H9 (cell line): ENCODE data around the gene SEMA3E. TPM values are rescaled to one million over a fixed set of nuclear protein-coding genes. Genes with fewer than 3 reads are reported as not detected.

Experiments
- DNase-seq: peaks from one replicate; pipeline ENCODE4 v3.0.0-alpha.2; 2017
- H2AFZ ChIP-seq: one replicate; pipeline ENCODE4 v1.6.1; 2013; ENCODE audit warnings: mild to moderate bottlenecking, low read length, control low read depth, moderate library complexity
- H2AK5ac ChIP-seq: 2 replicates; pipeline ENCODE4 v1.6.1; 2013; ENCODE audit warnings: low read length, control low read depth, mixed read lengths; ENCODE audit not compliant: insufficient read length
- H2BK120ac ChIP-seq: one replicate; pipeline ENCODE4 v1.6.1; 2013; ENCODE audit warnings: low read depth, mild to moderate bottlenecking, low read length, control low read depth, inconsistent platforms; ENCODE audit not compliant: poor library complexity, severe bottlenecking
- H2BK12ac ChIP-seq: 2 replicates; pipeline ENCODE4 v1.6.1; 2013; ENCODE audit warnings: low read length, control low read depth, mixed read lengths, low read depth; ENCODE audit not compliant: insufficient read length
- H2BK15ac ChIP-seq: 2 replicates; pipeline ENCODE4 v1.6.1; 2013; ENCODE audit warnings: low read depth, low read length, control low read depth
- H2BK20ac ChIP-seq: one replicate; pipeline ENCODE4 v1.6.1; 2013; ENCODE audit warnings: low read depth, mild to moderate bottlenecking, low read length, control low read depth, inconsistent platforms; ENCODE audit not compliant: poor library complexity, severe bottlenecking
- H2BK5ac ChIP-seq: 2 replicates; pipeline ENCODE4 v1.6.1; 2013; ENCODE audit warnings: low read length, control low read depth, mixed read lengths; ENCODE audit not compliant: insufficient read length
- H3K14ac ChIP-seq: 2 replicates; pipeline ENCODE4 v1.6.1; 2013; ENCODE audit warnings: low read length, control low read depth; ENCODE audit not compliant: insufficient read depth
- H3K18ac ChIP-seq: 2 replicates; pipeline ENCODE4 v1.6.1; 2013; ENCODE audit warnings: low read depth, mild to moderate bottlenecking, mixed read lengths, low read length, control low read depth; ENCODE audit not compliant: insufficient read length
- H3K23ac ChIP-seq: 2 replicates; pipeline ENCODE4 v1.6.1; 2013; ENCODE audit warnings: low read length, control low read depth, mixed read lengths, low read depth; ENCODE audit not compliant: insufficient read length
- H3K23me2 ChIP-seq: 2 replicates; pipeline ENCODE4 v1.6.1; 2013; ENCODE audit warnings: low read depth, mild to moderate bottlenecking, mixed read lengths, low read length, control low read depth; ENCODE audit not compliant: insufficient read length, poor library complexity, severe bottlenecking
- H3K27ac ChIP-seq: 2 replicates; pipeline ENCODE4 v1.5.1; 2013; ENCODE audit warnings: low read length, control low read depth, mixed read lengths, low read depth; ENCODE audit not compliant: insufficient read length
- H3K27me3 ChIP-seq: 2 replicates; pipeline ENCODE4 v1.6.1; 2013; ENCODE audit warnings: low read length, control low read depth, inconsistent platforms; ENCODE audit not compliant: insufficient read depth
- H3K4ac ChIP-seq: 2 replicates; pipeline ENCODE4 v1.6.1; 2013; ENCODE audit warnings: low read depth, mild to moderate bottlenecking, control low read depth, inconsistent platforms, low read length, moderate library complexity
- H3K4me1 ChIP-seq: 2 replicates; pipeline ENCODE4 v1.6.1; 2013; ENCODE audit warnings: low read length, control low read depth, inconsistent platforms; ENCODE audit not compliant: insufficient read depth
- H3K4me2 ChIP-seq: 2 replicates; pipeline ENCODE4 v1.6.1; 2013; ENCODE audit warnings: low read length, control low read depth, mixed read lengths; ENCODE audit not compliant: insufficient read length, insufficient read depth
- H3K56ac ChIP-seq: 2 replicates; pipeline ENCODE4 v1.6.1; 2013; ENCODE audit warnings: low read depth, mild to moderate bottlenecking, mixed read lengths, low read length, control low read depth; ENCODE audit not compliant: insufficient read length
- H3K79me1 ChIP-seq: 2 replicates; pipeline ENCODE4 v1.6.1; 2013; ENCODE audit warnings: low read depth, mild to moderate bottlenecking, moderate library complexity, low read length, control low read depth, inconsistent platforms; ENCODE audit not compliant: insufficient read depth, poor library complexity, severe bottlenecking
- H3K79me2 ChIP-seq: 2 replicates; pipeline ENCODE4 v1.6.1; 2013; ENCODE audit warnings: low read length, control low read depth, inconsistent platforms; ENCODE audit not compliant: insufficient read depth
- H3K9ac ChIP-seq: 2 replicates; pipeline ENCODE4 v1.6.1; 2013; ENCODE audit warnings: low read length, control low read depth, mixed read lengths; ENCODE audit not compliant: insufficient read length; ENCODE audit errors: extremely low read depth
- H3K9me3 ChIP-seq: one replicate; pipeline ENCODE4 v1.6.1; 2013; ENCODE audit warnings: low read depth, low read length, inconsistent platforms; ENCODE audit not compliant: control insufficient read depth
- H3T11ph ChIP-seq: one replicate; pipeline ENCODE4 v1.6.1; 2013; ENCODE audit warnings: mild to moderate bottlenecking, low read length, control low read depth, inconsistent platforms
- H4K20me1 ChIP-seq: one replicate; pipeline ENCODE4 v1.6.1; 2013; ENCODE audit not compliant: control insufficient read depth, insufficient read length, insufficient read depth
- H4K5ac ChIP-seq: 2 replicates; pipeline ENCODE4 v1.6.1; 2013; ENCODE audit warnings: low read depth, mild to moderate bottlenecking, mixed read lengths, low read length, control low read depth; ENCODE audit not compliant: insufficient read length
- H4K8ac ChIP-seq: replicated peaks from 2 replicates; pipeline ENCODE4 v1.6.1; 2013; ENCODE audit warnings: low read length, control low read depth, mixed read lengths, low read depth; ENCODE audit not compliant: insufficient read length
- H4K91ac ChIP-seq: 2 replicates; pipeline ENCODE4 v1.6.1; 2013; ENCODE audit warnings: low read depth, mild to moderate bottlenecking, moderate library complexity, mixed read lengths, low read length, control low read depth; ENCODE audit not compliant: insufficient read length
- H3K27ac Mint-ChIP-seq, 3 experiments: 2 replicates in 2 of 3; 3 replicates in 1 of 3; pipeline ENCODE4 v1.8.0; 2020 to 2021; ENCODE audit warnings: mixed read lengths in 3 of 3, mild to moderate bottlenecking in 1 of 3, moderate library complexity in 1 of 3
- H3K27me3 Mint-ChIP-seq: 2 replicates; pipeline ENCODE4 v1.8.0; 2021; ENCODE audit warnings: low read depth, mild to moderate bottlenecking, moderate library complexity, mixed read lengths
- H3K36me3 Mint-ChIP-seq, 3 experiments: 2 replicates in 2 of 3; 3 replicates in 1 of 3; pipeline ENCODE4 v1.8.0; 2020 to 2021; ENCODE audit warnings: low read depth in 3 of 3, mixed read lengths in 3 of 3; ENCODE audit not compliant: insufficient read depth in 1 of 3
- H3K4me1 Mint-ChIP-seq, 2 experiments: 2 replicates each; pipeline ENCODE4 v1.8.0; 2020; ENCODE audit warnings: mixed read lengths in 2 of 2
- H3K4me3 Mint-ChIP-seq, 2 experiments: 2 replicates in 1 of 2; 3 replicates in 1 of 2; pipeline ENCODE4 v1.8.0; 2020 to 2021; ENCODE audit warnings: mild to moderate bottlenecking in 2 of 2, mixed read lengths in 2 of 2, moderate library complexity in 1 of 2
- H3K9me3 Mint-ChIP-seq, 2 experiments: 2 replicates in 1 of 2; 3 replicates in 1 of 2; pipeline ENCODE4 v1.8.0; 2020; ENCODE audit warnings: mild to moderate bottlenecking in 2 of 2, mixed read lengths in 2 of 2, moderate library complexity in 1 of 2
- WGBS: extraction: QIAGEN DNeasy Blood & Tissue Kit; methylation state at CpG from one replicate; pipeline ENCODE4 v1.1.7; 2013; ENCODE audit warnings: missing lambda C conversion rate, low lambda C conversion rate, mixed read lengths; ENCODE audit not compliant: insufficient read length; ENCODE audit errors: extremely low coverage; 5-methylcytosine and 5-hydroxymethylcytosine counted together
- total RNA-seq: library from RNA; stranded (reverse); gene quantifications from 2 replicates; pipeline ENCODE4 v1.2.1, GENCODE V29; 2021
- TF ChIP-seq, protein P1 (sequence below): fragments of 200-600 bp; sonication (generic); conservative IDR thresholded peaks from 3 replicates; pipeline ENCODE4 v1.8.0; 2021; ENCODE audit warnings: antibody characterized with exemption, mild to moderate bottlenecking

SEMA3E gene
- total RNA-seq, 1 experiment from 2014 or later = 0.39 TPM

DNA sequence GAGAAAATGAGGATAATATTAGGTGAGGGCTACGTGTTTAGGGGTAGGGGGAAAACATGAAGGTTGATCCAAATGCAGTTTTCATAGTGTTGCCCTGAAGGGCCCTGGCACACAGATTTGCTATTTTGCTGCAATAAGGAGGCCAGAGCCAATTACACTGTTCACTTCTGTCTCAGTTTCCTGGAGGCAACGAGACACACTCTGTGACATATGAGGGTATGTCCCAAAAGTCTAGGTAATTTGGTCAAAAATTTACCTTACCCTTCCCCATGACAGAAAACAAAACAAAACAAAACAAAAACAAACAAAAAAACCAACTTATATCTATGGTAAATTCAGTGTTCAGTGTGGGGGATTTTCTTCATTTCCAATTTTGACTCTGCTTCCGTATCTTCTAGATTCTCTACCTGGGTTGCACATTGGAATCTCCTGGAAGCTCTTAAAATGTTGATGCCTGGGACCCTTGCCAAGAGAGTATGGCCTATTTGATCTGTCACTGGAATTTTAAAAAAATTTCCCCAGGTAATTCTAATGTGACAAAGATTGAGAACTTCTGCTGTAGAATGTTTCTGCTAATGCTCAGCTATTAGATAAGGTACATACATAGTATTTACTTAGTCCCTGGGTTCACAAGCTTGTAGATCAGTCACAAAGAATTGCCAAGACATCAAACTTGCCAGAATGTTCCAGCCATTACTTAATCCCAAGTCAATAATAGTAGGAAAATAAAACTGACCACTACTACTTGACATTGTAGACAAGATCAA lies 139.5 kb downstream of the SEMA3E start:
- Histone ChIP-seq H2BK12ac (no peak overlapping the region), H3K27me3 (no peaks in the 10 kb centered on the region), H4K91ac (no peak overlapping the region), H2BK5ac (no peak overlapping the region), H3K9me3 (no peaks in the 10 kb centered on the region), H4K5ac (no peak overlapping the region), H2BK20ac (no peak overlapping the region), H4K20me1 (no peaks in the 10 kb centered on the region), H3K27ac (no peak overlapping the region), H2AK5ac (no peak overlapping the region), H3K4me1 (no peaks in the 10 kb centered on the region), H3K56ac (no peak overlapping the region), H3K4me2 (no peak overlapping the region), H2BK120ac (no peak overlapping the region), H3K4ac (no peak overlapping the region), H3K18ac (no peak overlapping the region), H3K9ac (no peak overlapping the region), H2BK15ac (no peak overlapping the region), H3K23ac (no peak overlapping the region), H3T11ph (no peak overlapping the region), H2AFZ (no peak overlapping the region), H3K79me1 (no peaks in the 10 kb centered on the region), H3K23me2 (no peaks in the 10 kb centered on the region), H3K14ac (no peak overlapping the region), H3K79me2 (no peaks in the 10 kb centered on the region), H4K8ac (no peak overlapping the region)
- Mint-ChIP-seq H3K36me3 (peaks cover 0 to 2% (median 0%) of the 10 kb centered on the region in 3 experiments; a peak in 1 of 7 replicates), H3K27ac (no peak overlapping the region), H3K4me1 (peaks cover 4 to 10% of the 10 kb centered on the region in 2 experiments), H3K4me3 (no peak overlapping the region), H3K27me3 (no peaks in the 10 kb centered on the region), H3K9me3 (no peaks in the 10 kb centered on the region)
- TF ChIP-seq, protein P1, sequence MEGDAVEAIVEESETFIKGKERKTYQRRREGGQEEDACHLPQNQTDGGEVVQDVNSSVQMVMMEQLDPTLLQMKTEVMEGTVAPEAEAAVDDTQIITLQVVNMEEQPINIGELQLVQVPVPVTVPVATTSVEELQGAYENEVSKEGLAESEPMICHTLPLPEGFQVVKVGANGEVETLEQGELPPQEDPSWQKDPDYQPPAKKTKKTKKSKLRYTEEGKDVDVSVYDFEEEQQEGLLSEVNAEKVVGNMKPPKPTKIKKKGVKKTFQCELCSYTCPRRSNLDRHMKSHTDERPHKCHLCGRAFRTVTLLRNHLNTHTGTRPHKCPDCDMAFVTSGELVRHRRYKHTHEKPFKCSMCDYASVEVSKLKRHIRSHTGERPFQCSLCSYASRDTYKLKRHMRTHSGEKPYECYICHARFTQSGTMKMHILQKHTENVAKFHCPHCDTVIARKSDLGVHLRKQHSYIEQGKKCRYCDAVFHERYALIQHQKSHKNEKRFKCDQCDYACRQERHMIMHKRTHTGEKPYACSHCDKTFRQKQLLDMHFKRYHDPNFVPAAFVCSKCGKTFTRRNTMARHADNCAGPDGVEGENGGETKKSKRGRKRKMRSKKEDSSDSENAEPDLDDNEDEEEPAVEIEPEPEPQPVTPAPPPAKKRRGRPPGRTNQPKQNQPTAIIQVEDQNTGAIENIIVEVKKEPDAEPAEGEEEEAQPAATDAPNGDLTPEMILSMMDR = no peak
- DNase-seq = no peak
- WGBS = no CpG with 5 or more reads among the region's 3 CpGs
